SK-N-SH (cell line): Measurements from ENCODE around the gene NPVF. TPM values are rescaled to one million over a fixed set of nuclear protein-coding genes. Genes with fewer than 3 reads are reported as not detected.

Experiments used
- CTCF ChIA-PET: fragments of 300-600, 350-600 bp; formaldehyde crosslinking; extraction: SDS; loops from one replicate; lab custom pipeline; 2021; lab: Yijun Ruan, JAX
- POLR2A ChIA-PET: fragments of 350-600 bp; sonication (Branson Sonifier 250); formaldehyde crosslinking; extraction: SDS; loops from one replicate; lab custom pipeline; 2020; ENCODE audit warnings: antibody characterized with exemption, inconsistent platforms; lab: Yijun Ruan, JAX
- DNase-seq: peaks from one replicate; pipeline ENCODE4 v3.0.0; 2012
- H2AFZ ChIP-seq: fragments of 200-600 bp; sonication (generic); 2 replicates; pipeline ENCODE4 v1.8.1; 2016; ENCODE audit warnings: antibody characterized with exemption, mild to moderate bottlenecking, low read depth
- H3F3A ChIP-seq: fragments of 200-600 bp; sonication (generic); replicated peaks from 2 replicates; pipeline ENCODE3; 2016; ENCODE audit warnings: antibody characterized with exemption, mild to moderate bottlenecking; ENCODE audit not compliant: insufficient read depth
- H3K27ac ChIP-seq, 2 experiments: fragments of 200-500 bp in 1 of 2; fragments of 200-600 bp in 1 of 2; sonication (Bioruptor generic) in 1 of 2; sonication (generic), shearing (Covaris generic) in 1 of 2; 2 replicates each; pipeline versions ENCODE4 v1.5.1 to v1.6.1; 2014 to 2016; ENCODE audit warnings: low read depth in 2 of 2, inconsistent platforms in 1 of 2, low read length in 1 of 2, mild to moderate bottlenecking in 1 of 2, mixed read lengths in 1 of 2
- H3K27me3 ChIP-seq: fragments of 200-600 bp; sonication (generic), shearing (Covaris generic); 2 replicates; pipeline ENCODE4 v1.6.1; 2016; ENCODE audit warnings: mixed run types; ENCODE audit not compliant: insufficient read depth
- H3K36me3 ChIP-seq, 2 experiments: fragments of 200-500 bp in 1 of 2; fragments of 200-600 bp in 1 of 2; sonication (Bioruptor generic) in 1 of 2; sonication (generic) in 1 of 2; replicated peaks in 1 of 2; 2 replicates each; pipeline versions ENCODE3 to v1.5.1; 2014 to 2016; ENCODE audit warnings: low read length in 1 of 2, mild to moderate bottlenecking in 1 of 2; ENCODE audit not compliant: insufficient read depth in 2 of 2, control insufficient read depth in 1 of 2
- H3K4me1 ChIP-seq, 2 experiments: fragments of 200-500 bp in 1 of 2; fragments of 200-600 bp in 1 of 2; sonication (Bioruptor generic) in 1 of 2; sonication (generic), shearing (Covaris generic) in 1 of 2; 2 replicates each; pipeline versions ENCODE4 v1.5.1 to v1.6.1; 2014 to 2016; ENCODE audit warnings: low read depth in 1 of 2, low read length in 1 of 2, mixed run types in 1 of 2; ENCODE audit not compliant: insufficient read depth in 2 of 2, control insufficient read depth in 1 of 2
- H3K4me2 ChIP-seq: fragments of 200-600 bp; sonication (generic), shearing (Covaris generic); 2 replicates; pipeline ENCODE4 v1.6.1; 2017; ENCODE audit warnings: mixed run types
- H3K4me3 ChIP-seq, 2 experiments: fragments of 200-500 bp in 1 of 2; fragments of 200-600 bp in 1 of 2; sonication (Bioruptor generic) in 1 of 2; sonication (generic), shearing (Covaris generic) in 1 of 2; 2 replicates each; pipeline versions ENCODE4 v1.5.1 to v1.8.1; 2014 to 2016; ENCODE audit warnings: low read depth in 2 of 2, inconsistent platforms in 1 of 2, low read length in 1 of 2, mild to moderate bottlenecking in 1 of 2, mixed read lengths in 1 of 2, moderate library complexity in 1 of 2
- H3K79me2 ChIP-seq: fragments of 200-600 bp; sonication (generic); 2 replicates; pipeline ENCODE4 v1.8.1; 2017; ENCODE audit warnings: mild to moderate bottlenecking; ENCODE audit not compliant: insufficient read depth
- H3K9ac ChIP-seq: fragments of 200-600 bp; sonication (generic); 2 replicates; pipeline ENCODE4 v1.6.1; 2017; ENCODE audit warnings: mixed run types
- H3K9me2 ChIP-seq: fragments of 200-600 bp; sonication (generic); 2 replicates; pipeline ENCODE4 v1.6.1; 2017; ENCODE audit warnings: mixed run types
- H3K9me3 ChIP-seq: fragments of 200-600 bp; sonication (generic); 2 replicates; pipeline ENCODE4 v1.6.1; 2017; ENCODE audit warnings: mixed run types, mild to moderate bottlenecking, moderate library complexity
- H4K20me1 ChIP-seq: fragments of 200-600 bp; sonication (generic); 2 replicates; pipeline ENCODE4 v1.6.1; 2017; ENCODE audit warnings: mild to moderate bottlenecking, mixed run types; ENCODE audit not compliant: insufficient read depth
- CHD2 ChIP-seq: fragments of 150-350 bp; IDR thresholded peaks from 2 replicates; pipeline ENCODE4 v1.6.1; 2018; ENCODE audit warnings: low read length; ENCODE audit not compliant: partially characterized antibody
- EP300 ChIP-seq, 2 experiments: IDR thresholded peaks; 2 replicates each; pipeline versions ENCODE4 v1.4.0 to v1.6.1; 2012; ENCODE audit warnings: borderline replicate concordance in 1 of 2, low read depth in 1 of 2, low read length in 1 of 2
- EZH2phosphoT487 ChIP-seq: fragments of 200-600 bp; sonication (generic); IDR thresholded peaks from 2 replicates; pipeline ENCODE4 v1.6.1; 2017; ENCODE audit warnings: low read depth, mixed run types, mild to moderate bottlenecking, antibody characterized with exemption, moderate library complexity, borderline replicate concordance
- FOXJ3 ChIP-seq: sonication (generic); formaldehyde crosslinking; IDR thresholded peaks from 2 replicates; pipeline ENCODE4 v1.5.1; 2020; ENCODE audit warnings: mild to moderate bottlenecking, missing genetic modification reagents
- GATA2 ChIP-seq: sonication (generic); formaldehyde crosslinking; IDR thresholded peaks from 2 replicates; pipeline ENCODE4 v1.5.0; 2020; ENCODE audit warnings: mild to moderate bottlenecking, missing genetic modification reagents
- JUND ChIP-seq: IDR thresholded peaks from 2 replicates; pipeline ENCODE4 v1.4.0; 2012
- MXI1 ChIP-seq: IDR thresholded peaks from 2 replicates; pipeline ENCODE4 v1.6.1; 2012; ENCODE audit warnings: mild to moderate bottlenecking, low read depth, low read length, improper control_type of control experiment
- PBX3 ChIP-seq: IDR thresholded peaks from 2 replicates; pipeline ENCODE4; 2012
- RAD21 ChIP-seq: IDR thresholded peaks from 2 replicates; pipeline ENCODE4 v1.6.1; 2012; ENCODE audit warnings: mild to moderate bottlenecking, low read length
- RCOR1 ChIP-seq: fragments of 150-350 bp; IDR thresholded peaks from 2 replicates; pipeline ENCODE4 v1.6.1; 2017; ENCODE audit warnings: antibody characterized with exemption, low read length
- RXRA ChIP-seq: IDR thresholded peaks from 2 replicates; pipeline ENCODE4 v1.4.0; 2012; ENCODE audit warnings: low read depth, mild to moderate bottlenecking, borderline replicate concordance
- SIN3A ChIP-seq: IDR thresholded peaks from 2 replicates; pipeline ENCODE4 v1.6.1; 2012; ENCODE audit warnings: low read depth, mild to moderate bottlenecking, low read length, moderate library complexity, borderline replicate concordance
- TAF1 ChIP-seq: IDR thresholded peaks from 2 replicates; pipeline ENCODE4 v1.6.1; 2012; ENCODE audit warnings: low read depth, mild to moderate bottlenecking, low read length, moderate library complexity, borderline replicate concordance
- TEAD4 ChIP-seq: IDR thresholded peaks from 2 replicates; pipeline ENCODE4 v1.4.0; 2012; ENCODE audit warnings: mild to moderate bottlenecking, borderline replicate concordance; ENCODE audit not compliant: insufficient read depth
- USF1 ChIP-seq: IDR thresholded peaks from 2 replicates; pipeline ENCODE4 v1.4.0; 2012; ENCODE audit warnings: low read depth, borderline replicate concordance
- USF2 ChIP-seq: fragments of 150-350 bp; IDR thresholded peaks from 2 replicates; pipeline ENCODE4 v1.6.1; 2017; ENCODE audit warnings: antibody characterized with exemption, low read length, low read depth, borderline replicate concordance
- YY1 ChIP-seq: IDR thresholded peaks from 2 replicates; pipeline ENCODE4 v1.4.0; 2012; ENCODE audit warnings: low read depth, mild to moderate bottlenecking
- ZBTB33 ChIP-seq: IDR thresholded peaks from 2 replicates; pipeline ENCODE4 v1.4.0; 2012; ENCODE audit warnings: low read depth, borderline replicate concordance
- WGBS: methylation state at CpG from one replicate; pipeline ENCODE4 v1.1.6; 2017; ENCODE audit warnings: low lambda C conversion rate; 5-methylcytosine and 5-hydroxymethylcytosine counted together
- polyA plus RNA-seq, 3 experiments: library from polyadenylated mRNA; depleted of rRNA; stranded (reverse); fragments of >200 nt; gene quantifications; 2 replicates each; pipeline ENCODE4 v1.2.3, GENCODE V29; 2012

NPVF gene
- polyA plus RNA-seq, 1 of the 3 experiments (the other 2 are of a cell fraction): not detected

GRCh38 chr7:25208525-25209221 lies 19.6 kb downstream of the NPVF start:
- H3F3A ChIP-seq: no peaks in the 10 kb centered on the region
- H3K4me2 ChIP-seq: no peak overlapping the region
- WGBS: 19% methylated on average over 1 of the region's 1 CpG
- no peaks in the 10 kb centered on the region for H4K20me1 ChIP-seq
- no peak for DNase-seq
- TF ChIP-seq FOXJ3 (CRISPR knock-in tag): no peak
- TF ChIP-seq USF2: no peak
- no peak for TF ChIP-seq RAD21
- TF ChIP-seq USF1: no peak
- ChIA-PET CTCF (interaction anchor here (6.1 kb wide), 1 partner anchor 8 kb away, joined by 55 read pairs; no protein-coding TSS in a partner anchor), POLR2A (no interaction called here)
- 0 out of 2 replicates have a peak, but pooled peaks cover 6% of the 10 kb centered on the region for H3K9me3 ChIP-seq
- H3K9ac ChIP-seq: no peak overlapping the region
- H3K36me3 ChIP-seq: no peaks in the 10 kb centered on the region
- H3K27me3 ChIP-seq: no peaks in the 10 kb centered on the region
- no peaks in the 10 kb centered on the region for H3K4me1 ChIP-seq
- no peak overlapping the region for H3K27ac ChIP-seq
- H3K9me2 ChIP-seq: no peaks in the 10 kb centered on the region
- no peak overlapping the region for H2AFZ ChIP-seq
- H3K4me3 ChIP-seq: no peak overlapping the region
- no peaks in the 10 kb centered on the region for H3K79me2 ChIP-seq

GRCh38 chr7:25207887-25208286 lies 20.4 kb downstream of the NPVF start:
- CTCF ChIA-PET: interaction anchor here (6.1 kb wide), 1 partner anchor 9 kb away, joined by 55 read pairs; no protein-coding TSS in a partner anchor

More at GRCh38 chr7:25207887-25208286, 20.4 kb downstream of the NPVF start:
- Histone ChIP-seq H2AFZ (no peak overlapping the region), H3K79me2 (no peaks in the 10 kb centered on the region), H3K27ac (no peak overlapping the region), H3K9me2 (no peaks in the 10 kb centered on the region), H3K36me3 (no peaks in the 10 kb centered on the region), H4K20me1 (no peaks in the 10 kb centered on the region), H3K4me2 (no peak overlapping the region), H3K4me3 (no peak overlapping the region), H3F3A (no peaks in the 10 kb centered on the region), H3K4me1 (no peaks in the 10 kb centered on the region), H3K9me3 (0 out of 2 replicates have a peak, but pooled peaks cover 6% of the 10 kb centered on the region), H3K9ac (no peak overlapping the region), H3K27me3 (no peaks in the 10 kb centered on the region)
- no peak for TF ChIP-seq JUND
- no peak for TF ChIP-seq EZH2phosphoT487
- no peak for TF ChIP-seq GATA2
- TF ChIP-seq TAF1: no peak
- TF ChIP-seq ZBTB33: no peak
- no peak for TF ChIP-seq RXRA
- TF ChIP-seq RCOR1: no peak
- TF ChIP-seq EP300 (IDR thresholded peaks at IDR 0.05; ENCODE audit: borderline replicate concordance in 1 of 2, low read depth in 1 of 2, low read length in 1 of 2): no peak
- no peak for TF ChIP-seq MXI1
- no peak for TF ChIP-seq PBX3
- TF ChIP-seq CHD2: no peak
- TF ChIP-seq TEAD4: no peak
- TF ChIP-seq SIN3A: no peak
- no peak for TF ChIP-seq YY1
- no peak for DNase-seq
- POLR2A ChIA-PET: no interaction called here
- 48% methylated on average over 3 of the region's 3 CpGs for WGBS
